ENCODE data around the gene PSG6. TPM values are rescaled to one million over a fixed set of nuclear protein-coding genes. Genes with fewer than 3 reads are reported as not detected.
"Not testable (repeated sequence)": the region's sequence is repeated elsewhere in the genome, so short reads cannot be mapped to it uniquely, and the experiment has no call there.

The PSG6 gene
- total RNA-seq (2014; rRNA removed; shearing (Covaris generic)), result not detected in 2 replicates

DNA sequence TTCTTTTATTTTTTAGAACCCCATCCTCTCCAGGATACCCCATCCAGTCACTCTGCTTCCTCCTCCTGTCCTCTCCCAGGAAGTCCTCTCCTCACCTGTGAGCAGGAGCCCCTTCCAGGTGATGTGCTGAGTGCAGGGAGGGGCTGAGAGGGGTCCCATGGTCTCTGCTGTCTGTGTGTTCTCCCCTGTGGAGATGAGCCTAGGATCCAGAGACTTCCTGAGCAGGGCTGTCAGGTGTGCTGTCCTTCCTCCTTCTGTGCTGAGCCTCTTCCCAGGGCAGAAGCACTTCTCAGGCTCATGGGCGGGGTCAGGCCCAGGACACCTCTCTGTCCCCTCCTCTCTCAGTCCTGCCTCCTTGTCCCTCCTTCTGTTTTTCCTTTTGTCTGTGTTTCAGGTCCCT lies at the start of gene PSG6:
Gene PSG6 (minus strand): TSS at position 261 of the 400 bp plus-strand sequence. CDS start 102 bp downstream, at position 159.
- not testable (repeated sequence) for DNase-seq (ENCODE audit: low read depth)

- peak; percentile 43 for DNase-seq (ENCODE audit: low read depth)
Observed at GRCh38 chr19:42965176-42965575, 47.5 kb upstream of the PSG6 start.

DNA sequence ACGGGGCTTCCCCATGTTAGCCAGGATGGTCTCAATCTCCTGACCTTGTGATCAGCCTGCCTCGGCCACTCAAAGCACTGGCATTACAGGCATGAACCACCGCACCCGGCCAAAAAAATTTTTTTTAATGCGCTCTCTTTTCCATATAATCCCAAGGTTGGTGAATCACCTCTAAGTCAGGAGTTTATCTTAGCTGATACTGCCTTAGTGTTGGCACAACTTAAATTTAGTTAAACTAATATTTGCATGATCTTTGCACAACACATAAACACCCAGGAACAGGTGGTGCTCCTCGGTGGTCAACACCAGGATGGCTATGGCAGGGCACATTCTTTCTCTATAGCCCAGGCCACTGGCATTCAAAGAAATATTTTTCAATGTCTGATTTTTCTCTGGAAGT lies 43.4 kb upstream of the PSG6 start:
- no peak for DNase-seq (ENCODE audit: low read depth)

DNA sequence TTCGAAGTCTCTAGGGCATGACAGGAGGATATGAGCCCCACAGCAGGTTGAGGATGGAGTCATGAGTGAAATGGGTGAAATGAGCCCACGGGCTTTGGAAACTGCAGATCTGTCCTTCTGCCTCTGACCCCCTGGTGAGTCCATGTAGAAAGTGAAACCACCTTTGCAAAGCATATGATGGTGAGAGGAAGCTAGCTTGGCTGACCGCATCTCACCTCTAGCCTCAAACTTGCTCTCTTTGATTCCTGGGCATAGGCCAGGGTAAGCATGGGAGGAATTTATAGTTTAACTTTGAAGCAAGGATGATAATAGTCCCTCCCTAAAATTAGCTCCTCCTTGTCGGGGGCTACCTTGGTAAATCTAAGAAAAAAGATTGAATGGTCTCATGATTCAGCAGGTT lies 34.4 kb upstream of the PSG6 start:
- peak; percentile 12 for DNase-seq (ENCODE audit: low read depth)

DNA sequence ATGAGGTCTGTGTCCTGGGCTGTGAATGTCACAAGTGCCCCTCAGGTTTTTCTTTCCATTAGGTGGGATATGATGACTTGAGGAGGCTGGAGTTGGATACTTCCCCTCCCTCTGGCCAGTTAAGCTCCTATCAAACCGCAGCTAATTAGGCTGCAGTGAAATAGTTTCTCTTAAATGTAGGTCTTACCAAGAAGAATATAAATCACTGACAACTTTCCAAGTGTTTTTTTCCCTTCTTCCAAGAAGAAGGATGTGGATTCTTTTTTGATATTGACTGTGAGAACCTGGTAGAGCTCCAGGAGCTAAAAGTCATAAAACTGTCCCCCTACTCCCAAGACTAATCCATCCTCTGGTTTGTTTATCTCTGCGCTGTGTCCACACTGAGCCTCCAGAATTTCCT lies 33.8 kb upstream of the PSG6 start:
- not testable (repeated sequence) for DNase-seq (ENCODE audit: low read depth)

- no peak for DNase-seq (ENCODE audit: low read depth)
Observed at GRCh38 chr19:42942187-42942789, 24.6 kb upstream of the PSG6 start.

DNA sequence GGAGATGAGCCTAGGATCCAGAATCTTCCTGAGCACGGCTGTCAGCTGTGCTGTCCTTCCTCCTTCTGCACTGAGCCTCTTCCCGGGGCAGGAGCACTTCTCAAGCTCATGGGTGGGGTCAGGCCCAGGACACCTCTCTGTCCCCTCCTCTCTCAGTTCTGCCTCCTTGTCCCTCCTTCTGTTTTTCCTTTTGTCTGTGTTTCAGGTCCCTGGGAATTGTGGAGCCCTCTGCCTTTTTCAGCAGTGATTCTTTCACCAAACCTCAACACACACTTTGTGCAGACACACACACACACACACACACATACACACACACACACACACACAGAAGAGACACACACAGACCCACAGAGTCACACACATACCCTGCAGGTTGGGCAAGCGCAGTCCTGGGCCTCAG lies 19.4 kb upstream of the PSG6 start, which contains the start of gene PSG7:
Gene PSG7 (minus strand): TSS at position 101 of the 400 bp plus-strand sequence. CDS start 131 bp downstream, outside the sequence.
- not testable (repeated sequence) for DNase-seq (ENCODE audit: low read depth)

GRCh38 chr19:42934726-42935125 lies 17.0 kb upstream of the PSG6 start:
- DNase-seq (ENCODE audit: low read depth), result not testable (repeated sequence)

GRCh38 chr19:42934183-42934582 lies 16.5 kb upstream of the PSG6 start:
- not testable (repeated sequence) for DNase-seq (ENCODE audit: low read depth)

DNA sequence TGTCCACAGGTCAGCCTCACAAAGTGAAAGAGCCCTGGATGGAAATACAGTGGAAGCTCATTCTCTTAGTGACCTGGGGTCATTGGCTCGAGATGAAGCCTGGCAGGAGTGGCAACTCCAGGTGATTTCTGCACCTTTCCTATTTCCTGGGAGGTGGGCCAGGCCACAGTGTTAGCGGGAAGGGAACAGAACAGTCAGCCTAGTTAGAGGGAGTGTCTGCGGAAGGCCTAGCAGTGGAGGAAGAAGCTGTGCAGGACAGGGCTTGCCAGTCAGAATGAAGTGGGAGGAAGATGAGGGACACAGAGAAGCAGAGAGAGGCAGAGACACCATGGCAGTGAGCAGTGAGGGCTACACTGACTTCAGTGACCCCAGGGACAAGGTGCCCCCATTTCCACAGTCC lies 15.7 kb upstream of the PSG6 start:
- not testable (repeated sequence) for DNase-seq (ENCODE audit: low read depth)

DNA sequence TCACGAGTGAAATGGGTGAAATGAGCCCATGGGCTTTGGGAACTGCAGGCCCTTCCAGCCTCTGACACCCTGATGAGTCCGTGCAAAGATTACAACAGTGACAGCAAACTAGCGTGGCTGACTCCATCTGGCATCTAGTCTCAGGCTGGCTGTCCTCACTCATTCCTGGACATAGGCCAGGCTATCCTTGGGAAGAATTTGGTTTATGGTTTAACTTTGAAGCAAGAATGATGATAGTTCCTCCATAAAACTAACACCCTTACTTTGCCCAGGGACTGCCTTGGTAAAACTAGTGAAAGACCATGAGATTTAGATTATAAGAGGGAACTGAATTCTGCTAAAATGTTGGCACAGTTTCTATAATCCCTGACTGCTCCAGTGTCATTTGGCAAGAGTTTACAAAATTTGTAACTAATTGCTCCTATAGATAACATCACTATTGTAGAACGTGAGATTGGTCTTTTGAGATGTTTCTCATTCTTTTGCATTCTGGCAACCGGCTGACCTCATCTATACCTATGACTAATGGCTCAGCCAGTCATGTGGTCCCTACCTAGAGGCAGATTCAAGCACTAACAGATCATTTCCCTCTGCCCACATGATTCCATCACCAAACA lies 14.9 kb upstream of the PSG6 start:
- DNase-seq (ENCODE audit: low read depth), result peak; percentile 79

DNA sequence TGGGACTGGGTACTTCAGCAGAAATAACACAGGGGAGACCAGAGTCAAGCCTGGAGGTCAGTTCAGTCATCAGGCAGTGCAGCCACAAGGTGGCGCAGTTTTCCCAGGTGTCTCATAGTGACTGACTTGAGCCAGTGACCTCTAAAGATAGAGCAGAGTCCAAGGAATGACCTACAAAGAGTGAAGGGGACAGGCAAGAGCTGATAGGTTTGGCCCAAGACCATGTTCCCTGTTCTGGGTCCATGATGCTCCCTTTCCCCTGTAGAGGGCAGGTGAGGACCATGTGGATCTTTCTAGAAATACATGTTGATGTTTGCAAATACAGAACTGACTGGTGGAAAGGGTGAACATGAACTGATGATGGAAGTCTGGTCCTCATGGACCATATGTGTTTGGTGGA lies 12.5 kb upstream of the PSG6 start:
- DNase-seq (ENCODE audit: low read depth), result peak; percentile 35

DNA sequence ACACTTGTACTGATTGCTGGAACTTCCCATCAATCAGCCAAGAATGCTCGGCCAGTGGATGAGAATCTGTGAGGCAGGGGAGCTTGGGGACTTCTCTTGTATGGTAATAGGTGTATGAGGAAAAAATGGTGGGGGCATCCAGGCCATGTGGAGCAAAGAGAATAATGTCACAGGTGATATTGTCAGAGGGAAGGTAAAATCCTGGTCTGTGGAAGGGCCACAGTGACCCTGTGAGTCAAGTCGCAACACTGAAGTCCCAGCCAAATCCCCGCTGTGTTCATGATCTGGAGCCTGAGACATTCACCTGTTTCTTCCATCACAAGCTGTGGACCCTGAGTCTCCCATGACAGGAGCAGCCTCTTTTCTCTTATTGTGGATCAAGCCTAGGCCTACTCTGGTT lies 11.2 kb upstream of the PSG6 start:
- DNase-seq (ENCODE audit: low read depth), result no peak

DNA sequence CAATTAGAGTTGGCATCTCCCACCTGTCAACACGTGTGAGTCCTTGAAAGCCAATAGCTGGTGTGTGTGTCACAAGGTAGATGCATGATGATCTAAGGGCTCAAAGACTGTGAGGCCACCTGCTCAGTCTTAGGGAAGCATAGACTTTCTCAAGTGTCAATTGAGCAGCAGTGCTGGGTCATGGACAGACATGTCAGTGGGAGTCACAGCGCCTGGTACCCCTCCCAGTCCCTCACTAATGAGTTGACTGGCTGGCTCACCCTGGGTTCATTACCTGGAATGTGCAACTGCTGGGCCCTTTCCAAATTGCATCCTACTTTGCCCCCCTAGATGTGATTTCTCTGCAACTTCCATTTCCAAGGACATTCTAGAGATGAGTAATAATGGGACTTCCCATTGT lies 9.1 kb upstream of the PSG6 start:
- no peak for DNase-seq (ENCODE audit: low read depth)

DNA sequence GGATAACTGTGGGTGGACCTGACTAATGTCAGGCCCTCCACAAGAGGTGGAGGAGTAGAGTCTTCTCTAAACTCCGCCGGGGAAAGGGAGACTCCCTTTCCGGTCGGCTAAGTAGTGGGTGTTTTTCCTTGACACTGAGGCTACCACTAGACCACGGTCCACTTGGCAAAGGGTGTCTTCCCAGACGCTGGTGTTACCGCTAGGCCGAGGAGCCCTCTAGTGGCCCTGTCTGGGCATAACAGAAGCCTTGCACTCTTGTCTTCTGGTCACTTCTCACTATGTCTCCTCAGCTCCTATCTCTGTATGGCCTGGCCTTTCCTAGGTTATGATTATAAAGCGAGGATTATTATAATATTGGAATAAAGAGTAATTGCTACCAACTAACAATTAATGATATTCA lies 5.4 kb upstream of the PSG6 start:
- DNase-seq (ENCODE audit: low read depth), result peak; percentile 66

GRCh38 chr19:42920971-42921370 lies 3.3 kb upstream of the PSG6 start:
- not testable (repeated sequence) for DNase-seq (ENCODE audit: low read depth)

DNA sequence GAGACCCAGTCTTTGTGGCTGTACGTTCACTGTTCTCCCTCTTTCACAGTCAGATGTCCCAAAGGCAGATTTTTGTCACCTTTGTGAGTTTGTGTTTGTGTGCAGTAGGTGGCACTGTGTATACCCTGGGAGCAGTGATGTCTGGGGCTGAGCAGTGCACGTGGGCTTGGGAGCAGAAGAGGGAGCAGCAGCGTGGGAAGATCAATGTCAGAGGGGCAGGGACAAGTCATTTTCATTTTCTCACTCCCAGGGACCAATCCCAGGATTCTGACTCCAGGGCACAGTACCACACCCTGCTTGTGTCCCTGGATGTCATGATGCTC lies 2.0 kb upstream of the PSG6 start:
- DNase-seq (ENCODE audit: low read depth), result peak; percentile 13

GRCh38 chr19:42919070-42919756 lies 1.5 kb upstream of the PSG6 start:
- peak; percentile 41 for DNase-seq (ENCODE audit: low read depth)

DNA sequence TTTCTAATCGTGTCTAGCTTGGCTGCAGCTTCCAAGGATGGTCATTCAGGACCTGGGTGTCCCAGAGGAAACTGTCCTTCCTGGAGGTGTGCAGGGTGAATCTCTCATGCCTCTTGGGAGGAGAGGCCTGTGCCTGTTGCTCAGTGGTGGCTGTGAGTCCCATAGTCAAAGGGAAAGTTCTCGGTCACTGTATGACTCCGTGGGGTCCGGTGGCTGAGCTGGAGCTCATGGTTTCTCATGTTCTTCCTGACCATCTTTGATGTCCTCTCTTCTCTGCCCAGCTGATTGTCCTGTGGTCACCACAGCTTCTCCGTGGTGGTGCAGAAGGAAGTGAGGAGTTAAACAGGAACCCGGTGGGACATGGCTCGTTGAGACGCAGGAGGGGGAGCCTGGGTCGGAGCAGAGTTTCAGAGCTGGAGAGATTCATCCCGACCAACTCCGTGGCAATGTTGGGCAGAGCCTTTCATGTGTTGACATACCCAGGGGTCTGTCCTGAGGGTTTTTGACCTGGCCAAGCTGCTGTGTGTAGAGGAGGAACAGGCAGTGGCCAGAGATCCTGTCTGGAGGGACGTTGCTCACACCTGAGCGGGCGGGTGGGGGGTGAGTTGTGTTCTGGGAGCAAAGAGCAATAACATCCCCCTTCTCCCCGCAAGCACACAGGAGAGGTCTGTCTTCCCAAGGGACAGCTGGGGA lies 829 bp upstream of the PSG6 start:
- DNase-seq (ENCODE audit: low read depth), result not testable (repeated sequence)

DNA sequence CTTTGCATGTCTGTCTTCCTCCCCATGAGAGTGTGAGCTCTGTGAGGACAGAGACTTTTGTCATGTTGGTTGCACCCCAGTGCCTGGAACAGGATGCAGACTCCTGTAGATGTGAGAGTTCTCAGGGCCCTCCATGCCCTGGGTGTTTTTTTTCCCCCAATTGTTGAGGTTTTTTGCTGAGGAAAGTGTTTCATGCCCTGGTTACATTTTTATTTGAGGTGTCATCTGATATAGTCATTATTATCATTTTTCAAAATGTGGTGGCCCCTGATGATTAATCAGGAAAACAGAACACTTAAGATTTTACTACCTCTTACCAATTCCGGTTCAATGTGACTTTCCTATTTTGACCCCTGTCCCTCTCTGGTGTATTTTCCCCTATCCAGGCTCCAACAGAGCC lies 763 bp downstream of the PSG6 start:
- not testable (repeated sequence) for DNase-seq (ENCODE audit: low read depth)

- DNase-seq (ENCODE audit: low read depth), result not testable (repeated sequence)
Observed at GRCh38 chr19:42913516-42913915, 4.2 kb downstream of the PSG6 start.

- DNase-seq (ENCODE audit: low read depth), result not testable (repeated sequence)
Observed at GRCh38 chr19:42912941-42913340, 4.8 kb downstream of the PSG6 start.

All from Daoy (cell line).